Activated naive CD8-positive, alpha-beta T cell treated with anti-CD3 and anti-CD28 coated beads, Interleukin-2, amount 50 U/mL, for 24 hours (primary cell): ENCODE measurements around the gene RARB.

ENCODE experiments used
- ATAC-seq: fragments of 150-1000 bp; cut with Tn5 transposase; one replicate; pipeline ENCODE4 v1.10.0; 2021
- DNase-seq: peaks from one replicate; pipeline ENCODE4 v3.0.0; 2021
- H3K27ac Mint-ChIP-seq: one replicate; pipeline ENCODE4 v1.8.0; 2021; ENCODE audit warnings: mild to moderate bottlenecking, mixed read lengths
- H3K27me3 Mint-ChIP-seq: one replicate; pipeline ENCODE4 v1.8.0; 2021; ENCODE audit warnings: mixed read lengths
- H3K36me3 Mint-ChIP-seq: one replicate; pipeline ENCODE4 v1.8.0; 2021; ENCODE audit warnings: low read depth, mixed read lengths
- H3K4me1 Mint-ChIP-seq: one replicate; pipeline ENCODE4 v1.8.0; 2021; ENCODE audit warnings: mixed read lengths
- H3K4me3 Mint-ChIP-seq: one replicate; pipeline ENCODE4 v1.8.0; 2021; ENCODE audit warnings: mild to moderate bottlenecking, moderate library complexity, mixed read lengths
- H3K9me3 Mint-ChIP-seq: one replicate; pipeline ENCODE4 v1.8.0; 2021; ENCODE audit warnings: mixed read lengths

The RARB gene

GRCh38 chr3:25592510-25592968 is 164.5 kb downstream of the RARB start:
- ATAC-seq, result peak; percentile 67
- H3K27me3 Mint-ChIP-seq, result no peaks in the 10 kb centered on the region
- H3K36me3 Mint-ChIP-seq, result no peaks in the 10 kb centered on the region
- H3K4me1 Mint-ChIP-seq, result peaks cover 1% of the 10 kb centered on the region
- no peak overlapping the region for H3K27ac Mint-ChIP-seq
- no peak overlapping the region for H3K4me3 Mint-ChIP-seq
- no peak for DNase-seq
- no peaks in the 10 kb centered on the region for H3K9me3 Mint-ChIP-seq

- H3K27ac Mint-ChIP-seq, result no peak overlapping the region
Observed at GRCh38 chr3:25593001-25593400, 164.9 kb downstream of the RARB start.

DNA sequence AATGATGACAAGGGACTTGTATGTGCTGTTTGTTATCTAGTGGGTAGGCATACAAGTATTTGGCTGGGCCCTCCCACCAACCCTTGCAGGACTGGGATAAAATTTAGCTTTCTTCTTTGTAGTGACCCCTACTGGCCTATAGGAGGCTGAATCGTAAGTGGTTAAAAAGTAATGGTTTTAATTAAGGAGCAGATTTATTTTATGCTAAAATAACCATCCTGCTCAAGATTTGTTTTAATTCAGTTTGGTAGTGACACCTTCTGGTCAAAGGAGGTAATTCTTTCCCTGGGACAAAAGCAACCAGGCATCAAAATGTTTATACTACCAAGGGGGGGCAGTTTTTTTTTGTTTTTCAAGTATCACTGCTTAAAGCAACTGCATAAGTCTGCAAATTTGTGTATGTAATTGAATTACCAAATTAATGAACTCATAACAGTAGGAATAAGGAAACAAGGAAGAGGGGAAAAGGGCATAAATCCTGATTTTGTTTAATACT is 166.0 kb downstream of the RARB start:
- no peak for DNase-seq
- Mint-ChIP-seq H3K36me3 (no peaks in the 10 kb centered on the region), H3K27ac (no peak overlapping the region), H3K9me3 (no peaks in the 10 kb centered on the region), H3K4me1 (peaks cover 1% of the 10 kb centered on the region), H3K4me3 (no peak overlapping the region), H3K27me3 (no peaks in the 10 kb centered on the region)
- ATAC-seq, result no peak

More at GRCh38 chr3:25593001-25593400, 164.9 kb downstream of the RARB start:
- DNase-seq (no peak), ATAC-seq (no peak)
- Mint-ChIP-seq H3K4me3 (no peak overlapping the region), H3K4me1 (peaks cover 1% of the 10 kb centered on the region), H3K27me3 (no peaks in the 10 kb centered on the region), H3K9me3 (no peaks in the 10 kb centered on the region), H3K36me3 (no peaks in the 10 kb centered on the region)

GRCh38 chr3:25597535-25598101 is 169.6 kb downstream of the RARB start:
- Mint-ChIP-seq H3K9me3 (no peaks in the 10 kb centered on the region), H3K4me1 (peaks cover 1% of the 10 kb centered on the region), H3K36me3 (peaks cover 2% of the 10 kb centered on the region), H3K27me3 (no peaks in the 10 kb centered on the region), H3K4me3 (no peak overlapping the region), H3K27ac (no peak overlapping the region)
- DNase-seq (no peak), ATAC-seq (no peak)

DNA sequence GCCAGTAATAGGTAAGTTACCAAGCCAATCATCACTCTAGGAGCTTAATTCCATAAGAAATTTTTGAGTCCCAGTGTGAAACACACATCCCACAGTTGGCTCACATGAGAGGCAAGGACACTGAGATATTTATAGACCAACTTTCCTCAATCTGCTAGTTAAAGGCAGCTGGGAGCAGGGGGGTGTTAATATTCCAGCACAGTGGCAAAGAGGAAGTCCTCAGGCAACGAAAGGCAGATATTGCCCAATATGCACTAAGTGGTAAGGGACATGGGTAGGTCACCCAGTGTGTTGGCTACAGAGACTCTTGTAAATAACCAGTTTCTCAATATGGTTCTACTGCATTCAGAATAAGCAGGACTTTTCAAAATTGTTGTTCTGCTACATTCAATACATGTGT is 175.6 kb downstream of the RARB start:
- Mint-ChIP-seq H3K27me3 (no peaks in the 10 kb centered on the region), H3K36me3 (peaks cover 30% of the 10 kb centered on the region), H3K27ac (peak overlapping the region; percentile 69), H3K4me3 (no peak overlapping the region), H3K9me3 (no peaks in the 10 kb centered on the region), H3K4me1 (peaks cover 13% of the 10 kb centered on the region)
- DNase-seq (no peak), ATAC-seq (no peak)

GRCh38 chr3:25604107-25604805 is 176.2 kb downstream of the RARB start:
- peak; percentile 97 for ATAC-seq
- H3K27ac Mint-ChIP-seq, result peak overlapping the region; percentile 69
- DNase-seq, result no peak
- H3K9me3 Mint-ChIP-seq, result no peaks in the 10 kb centered on the region
- H3K4me1 Mint-ChIP-seq, result peaks cover 13% of the 10 kb centered on the region
- H3K36me3 Mint-ChIP-seq, result peaks cover 32% of the 10 kb centered on the region
- H3K4me3 Mint-ChIP-seq, result no peak overlapping the region
- no peaks in the 10 kb centered on the region for H3K27me3 Mint-ChIP-seq

- Mint-ChIP-seq H3K4me1 (peaks cover 2% of the 10 kb centered on the region), H3K4me3 (no peak overlapping the region), H3K36me3 (peaks cover 49% of the 10 kb centered on the region), H3K27ac (peak overlapping the region; percentile 34), H3K27me3 (no peaks in the 10 kb centered on the region), H3K9me3 (no peaks in the 10 kb centered on the region)
- DNase-seq (no peak), ATAC-seq (no peak)
Observed at GRCh38 chr3:25610167-25610566, 182.1 kb downstream of the RARB start.

DNA sequence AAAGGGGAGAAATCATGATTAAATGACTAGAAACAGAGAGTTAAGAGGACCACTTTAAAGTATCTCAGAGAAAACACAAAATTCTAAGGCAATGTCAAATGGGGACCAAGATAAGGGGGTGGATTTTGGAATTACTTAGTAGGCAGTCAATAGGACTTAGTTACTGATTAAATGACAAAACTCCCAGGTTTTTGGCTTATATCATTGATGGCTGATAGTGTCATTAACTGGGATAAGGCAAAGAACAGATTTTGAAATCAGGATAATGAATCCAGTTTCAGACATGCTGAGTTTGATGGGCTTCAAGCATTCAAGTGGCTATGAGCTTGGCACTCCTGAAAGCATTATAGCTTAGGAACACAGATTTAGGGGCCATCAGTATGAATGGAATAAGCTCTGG is 182.7 kb downstream of the RARB start:
- Mint-ChIP-seq H3K4me1 (peaks cover 2% of the 10 kb centered on the region), H3K27me3 (no peaks in the 10 kb centered on the region), H3K27ac (peak overlapping the region; percentile 8), H3K4me3 (no peak overlapping the region), H3K36me3 (peaks cover 44% of the 10 kb centered on the region), H3K9me3 (no peaks in the 10 kb centered on the region)
- ATAC-seq (no peak), DNase-seq (no peak)

GRCh38 chr3:25611193-25611592 is 183.1 kb downstream of the RARB start:
- DNase-seq (no peak), ATAC-seq (no peak)
- H3K27me3 Mint-ChIP-seq, result no peaks in the 10 kb centered on the region
- no peak overlapping the region for H3K4me3 Mint-ChIP-seq
- peaks cover 2% of the 10 kb centered on the region for H3K4me1 Mint-ChIP-seq
- peak overlapping the region; percentile 8 for H3K27ac Mint-ChIP-seq
- H3K36me3 Mint-ChIP-seq, result peaks cover 42% of the 10 kb centered on the region
- no peaks in the 10 kb centered on the region for H3K9me3 Mint-ChIP-seq

DNA sequence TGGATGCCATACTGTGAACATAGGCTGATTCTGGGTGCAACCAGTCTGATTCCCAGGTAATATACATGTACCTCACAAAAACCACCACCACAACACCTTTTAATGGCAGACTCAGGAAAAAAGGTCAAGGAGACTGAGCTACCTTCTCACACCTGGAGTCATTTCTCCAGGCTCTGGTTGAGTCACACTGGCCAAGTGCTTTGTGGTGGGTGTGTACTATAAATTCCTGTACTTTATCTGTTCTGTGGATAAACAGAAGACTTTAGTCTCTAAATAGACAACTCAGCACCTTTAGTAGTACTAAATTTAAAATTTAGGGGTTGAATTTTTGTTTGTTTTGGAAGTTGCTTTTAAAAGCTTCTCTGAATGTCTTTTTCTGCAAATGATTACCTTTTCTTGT is 190.0 kb downstream of the RARB start:
- H3K36me3 Mint-ChIP-seq, result peaks cover 47% of the 10 kb centered on the region
- H3K27me3 Mint-ChIP-seq, result no peaks in the 10 kb centered on the region
- H3K9me3 Mint-ChIP-seq, result no peaks in the 10 kb centered on the region
- ATAC-seq (no peak), DNase-seq (no peak)
- no peak overlapping the region for H3K4me3 Mint-ChIP-seq
- H3K27ac Mint-ChIP-seq, result no peak overlapping the region
- peaks cover 11% of the 10 kb centered on the region for H3K4me1 Mint-ChIP-seq

GRCh38 chr3:25619382-25619781 is 191.3 kb downstream of the RARB start:
- DNase-seq, result no peak
- H3K27ac Mint-ChIP-seq, result peak overlapping the region; percentile 32

GRCh38 chr3:25620493-25620892 is 192.4 kb downstream of the RARB start:
- H3K27me3 Mint-ChIP-seq, result no peaks in the 10 kb centered on the region
- no peak for ATAC-seq
- H3K27ac Mint-ChIP-seq, result peak overlapping the region; percentile 1

More at GRCh38 chr3:25619382-25619781, 191.3 kb downstream of the RARB start:
- Mint-ChIP-seq H3K4me3 (no peak overlapping the region), H3K9me3 (no peaks in the 10 kb centered on the region), H3K4me1 (peaks cover 11% of the 10 kb centered on the region), H3K27me3 (no peaks in the 10 kb centered on the region), H3K36me3 (peaks cover 52% of the 10 kb centered on the region)
- ATAC-seq, result no peak

DNA sequence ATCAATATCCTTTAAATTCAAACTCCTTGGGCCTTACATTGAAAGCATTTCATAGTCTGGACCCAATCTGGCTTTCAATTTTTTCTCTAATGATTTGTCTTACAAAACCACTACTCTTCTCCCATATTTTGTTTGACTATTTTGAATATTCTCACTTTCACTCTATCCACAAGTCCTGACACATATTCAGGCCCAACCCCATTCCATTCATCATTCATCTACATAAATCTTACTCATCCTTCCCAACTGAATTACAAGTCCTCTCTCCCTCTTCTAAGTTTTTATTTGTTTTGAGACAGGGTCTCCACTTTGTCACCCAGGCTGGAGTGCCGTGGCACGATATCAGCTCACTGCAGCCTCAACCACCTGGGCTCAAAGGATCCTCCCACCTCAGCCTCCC is 193.0 kb downstream of the RARB start:
- no peaks in the 10 kb centered on the region for H3K9me3 Mint-ChIP-seq
- H3K27ac Mint-ChIP-seq, result peak overlapping the region; percentile 1
- H3K36me3 Mint-ChIP-seq, result peaks cover 61% of the 10 kb centered on the region
- no peak for DNase-seq
- peak; percentile 49 for ATAC-seq
- no peak overlapping the region for H3K4me3 Mint-ChIP-seq
- H3K4me1 Mint-ChIP-seq, result peaks cover 11% of the 10 kb centered on the region
- no peaks in the 10 kb centered on the region for H3K27me3 Mint-ChIP-seq

More at GRCh38 chr3:25620493-25620892, 192.4 kb downstream of the RARB start:
- H3K4me1 Mint-ChIP-seq, result peaks cover 11% of the 10 kb centered on the region
- H3K36me3 Mint-ChIP-seq, result peaks cover 57% of the 10 kb centered on the region
- no peaks in the 10 kb centered on the region for H3K9me3 Mint-ChIP-seq
- no peak overlapping the region for H3K4me3 Mint-ChIP-seq
- DNase-seq, result no peak

- Mint-ChIP-seq H3K27ac (peak overlapping the region; percentile 15), H3K36me3 (peaks cover 47% of the 10 kb centered on the region), H3K27me3 (no peaks in the 10 kb centered on the region), H3K4me3 (no peak overlapping the region), H3K4me1 (peaks cover 3% of the 10 kb centered on the region), H3K9me3 (no peaks in the 10 kb centered on the region)
- DNase-seq (no peak), ATAC-seq (no peak)
Observed at GRCh38 chr3:25631989-25632388, 203.9 kb downstream of the RARB start.

DNA sequence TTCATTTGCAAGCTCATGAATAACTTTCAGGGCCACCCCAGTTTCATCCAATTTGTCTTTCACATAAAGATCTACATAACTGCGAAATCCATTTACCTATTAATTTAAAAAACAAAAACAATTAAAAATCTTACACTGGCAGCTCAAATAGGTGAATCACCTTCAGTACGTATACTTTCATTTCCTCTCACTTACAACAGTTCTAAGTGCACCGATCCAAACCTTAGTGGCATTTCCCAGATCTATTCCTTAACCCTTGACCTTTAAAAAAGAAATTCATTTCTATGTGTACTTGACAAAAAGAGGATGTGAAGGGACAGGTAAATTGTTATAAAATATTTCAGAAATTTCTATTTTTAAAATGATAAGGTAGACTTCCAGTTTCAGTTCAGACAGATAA is 205.9 kb downstream of the RARB start:
- DNase-seq (no peak), ATAC-seq (no peak)
- Mint-ChIP-seq H3K27me3 (no peaks in the 10 kb centered on the region), H3K27ac (peak overlapping the region; percentile 17), H3K36me3 (peaks cover 40% of the 10 kb centered on the region), H3K4me1 (peaks cover 5% of the 10 kb centered on the region), H3K4me3 (no peak overlapping the region), H3K9me3 (no peaks in the 10 kb centered on the region)
